ENCODE results near the gene PCYT1A.

The PCYT1A gene

DNA sequence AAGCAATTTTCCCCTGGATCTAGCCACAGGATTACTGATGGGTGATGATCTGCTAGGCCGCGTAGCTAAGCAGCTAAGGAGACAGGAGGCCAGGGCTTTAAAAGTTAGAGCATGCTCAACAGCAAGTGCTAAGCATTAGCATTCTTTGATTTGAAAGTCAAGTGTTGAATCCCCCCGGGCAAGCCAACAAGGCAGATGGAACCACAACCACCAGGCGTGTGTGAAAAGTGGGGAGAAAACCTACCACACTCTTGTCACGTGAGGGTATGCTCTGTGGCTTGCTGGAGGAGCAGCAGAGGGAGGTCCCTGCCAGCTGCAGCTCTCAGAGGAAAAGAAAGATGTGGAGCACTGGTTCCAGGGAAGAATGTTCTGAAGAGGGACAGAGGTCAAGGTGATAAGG lies 50.3 kb downstream of the PCYT1A start:
- no peak for DNase-seq (ENCODE audit: low read depth)

DNA sequence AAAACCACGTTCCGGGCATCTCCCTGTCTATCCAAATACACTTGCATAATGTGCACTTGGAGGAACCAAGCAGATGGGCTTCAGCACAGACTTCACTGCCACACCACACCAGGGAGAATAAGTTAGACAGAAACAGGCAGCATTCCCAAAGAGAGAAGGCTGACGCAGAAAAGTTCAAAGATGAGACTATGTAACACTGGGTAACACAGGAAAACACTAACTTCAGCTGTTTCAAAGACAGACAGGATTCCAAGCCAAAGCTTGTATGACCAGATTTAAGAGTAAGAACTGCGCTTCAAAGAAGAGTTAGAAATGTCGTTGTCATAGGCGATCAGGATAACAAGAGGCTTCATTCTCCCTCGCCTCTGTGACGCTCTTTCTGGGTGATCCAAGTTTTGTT lies 51.3 kb downstream of the PCYT1A start:
- DNase-seq (ENCODE audit: low read depth) = no peak

DNA sequence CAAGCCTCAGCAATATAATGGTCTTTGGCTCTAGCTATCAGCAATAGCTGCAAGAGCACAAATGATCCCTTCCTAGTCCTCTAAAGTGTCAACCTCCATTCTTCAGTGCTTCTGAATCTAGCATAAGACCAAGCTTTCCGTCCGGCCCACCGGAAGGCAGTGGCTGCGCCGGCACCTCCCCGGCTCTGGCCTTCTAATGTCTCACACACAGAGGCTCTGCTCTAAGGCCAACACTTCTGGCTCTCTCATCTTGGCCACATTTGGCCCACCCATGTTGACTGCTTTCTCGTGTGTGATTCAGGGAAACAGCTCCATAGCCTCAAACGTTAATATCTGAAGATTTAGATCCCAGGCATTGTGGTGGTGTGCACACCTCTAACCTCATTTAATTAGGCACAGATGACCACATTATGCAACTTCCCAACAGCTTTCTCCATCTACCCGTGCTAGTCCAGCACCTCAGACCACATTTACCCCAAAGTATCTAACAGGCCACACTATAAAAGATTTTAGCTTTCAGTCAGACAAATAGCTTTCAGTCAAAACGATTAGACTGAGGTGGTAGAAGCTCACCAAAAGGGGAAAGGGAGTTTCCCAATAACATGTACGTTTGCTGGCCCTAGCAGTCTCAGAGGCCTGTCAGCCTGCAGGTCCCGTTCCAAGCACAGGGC lies 51.9 kb downstream of the PCYT1A start:
- no peak for DNase-seq (ENCODE audit: low read depth)

DNA sequence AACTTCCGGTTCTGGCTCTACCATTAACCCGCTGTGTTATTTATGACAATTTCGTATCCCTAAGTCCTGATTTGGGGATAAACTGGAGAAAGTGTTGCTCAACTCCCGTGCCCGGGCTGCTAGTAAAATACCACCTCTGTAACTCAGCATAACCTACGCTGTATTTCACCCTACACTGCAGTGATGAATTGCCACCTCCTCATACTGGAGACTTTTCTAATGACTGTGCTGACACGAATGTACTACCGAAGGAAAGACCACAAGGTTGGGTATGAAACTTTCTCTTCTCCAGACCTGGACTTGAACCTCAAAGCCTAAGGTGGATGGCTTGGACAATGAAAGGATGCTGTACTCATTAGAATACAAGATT lies 54.7 kb downstream of the PCYT1A start:
- no peak for DNase-seq (ENCODE audit: low read depth)

DNA sequence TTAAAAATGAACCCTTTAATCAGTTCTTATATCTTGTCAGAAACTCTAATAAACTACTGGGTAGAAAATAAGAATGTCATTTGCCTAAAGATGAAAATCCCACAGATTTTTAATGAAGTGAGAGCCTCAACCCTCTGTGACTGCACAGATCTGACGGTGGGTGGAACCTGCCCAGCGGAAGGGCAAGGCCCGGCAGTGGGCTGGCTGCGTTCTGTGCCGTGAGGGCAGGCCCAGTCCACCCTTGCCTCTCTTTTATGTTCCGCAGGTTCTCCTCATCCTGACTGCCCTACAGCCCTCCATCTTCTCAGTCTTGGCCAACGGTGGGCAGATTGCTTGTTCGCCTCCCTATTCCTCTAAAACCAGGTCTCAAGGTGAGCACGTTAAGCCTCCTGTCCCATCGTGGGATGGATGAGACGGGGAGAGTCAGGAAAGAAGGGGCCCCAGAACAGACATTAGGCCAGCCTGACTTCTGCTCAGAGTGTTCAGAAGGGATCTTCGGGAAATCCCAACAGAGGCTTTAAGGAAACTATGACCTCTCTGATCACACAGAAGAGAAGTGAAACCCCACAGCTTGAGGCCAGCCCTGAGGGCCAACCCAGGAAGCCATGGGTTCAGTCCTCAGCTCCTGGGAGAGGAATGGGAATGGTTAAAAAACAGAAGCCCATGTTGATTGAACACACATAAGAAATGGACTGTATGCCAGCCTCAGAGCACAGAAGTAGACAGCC lies 55.2 kb downstream of the PCYT1A start:
- DNase-seq (ENCODE audit: low read depth) = no peak

DNA sequence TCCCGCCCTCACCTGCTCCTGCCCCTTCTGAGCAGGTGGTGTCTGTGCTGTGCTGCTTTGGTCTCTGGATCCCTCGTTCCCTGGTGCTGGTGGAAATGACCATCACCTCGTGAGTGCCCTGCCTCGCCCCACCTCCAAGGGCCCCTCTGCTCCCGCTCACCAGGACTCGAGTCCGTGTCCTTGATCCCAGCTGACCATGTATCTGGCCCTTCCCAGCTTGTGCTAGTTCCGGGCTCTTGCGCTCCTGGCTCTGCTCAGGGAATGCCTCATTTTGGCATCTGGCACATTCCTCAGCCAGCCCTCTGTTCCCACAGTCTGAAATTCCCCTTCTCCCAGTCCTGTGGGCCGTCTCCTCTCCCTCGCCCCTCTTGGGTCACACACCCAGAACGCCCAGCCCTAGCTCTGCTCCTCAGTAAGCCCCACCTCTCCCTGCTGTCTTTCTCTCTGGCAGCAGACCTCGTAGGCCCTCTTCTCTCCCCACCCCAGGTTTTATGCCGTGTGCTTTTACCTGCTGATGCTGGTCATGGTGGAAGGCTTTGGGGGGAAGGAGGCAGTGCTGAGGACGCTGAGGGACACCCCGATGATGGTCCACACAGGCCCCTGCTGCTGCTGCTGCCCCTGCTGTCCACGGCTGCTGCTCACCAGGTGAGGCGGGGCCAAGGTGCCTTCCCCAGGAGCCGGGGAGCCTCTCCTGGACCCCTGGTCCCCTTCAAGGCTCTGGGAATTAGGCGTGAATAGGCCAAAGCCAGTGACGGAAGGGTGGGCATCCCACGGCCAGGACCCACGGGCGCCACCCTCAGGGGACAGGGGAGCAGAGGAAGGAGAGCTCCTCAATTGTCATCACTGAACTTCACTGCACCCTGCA lies 59.7 kb downstream of the PCYT1A start:
- no peak for DNase-seq (ENCODE audit: low read depth)

DNA sequence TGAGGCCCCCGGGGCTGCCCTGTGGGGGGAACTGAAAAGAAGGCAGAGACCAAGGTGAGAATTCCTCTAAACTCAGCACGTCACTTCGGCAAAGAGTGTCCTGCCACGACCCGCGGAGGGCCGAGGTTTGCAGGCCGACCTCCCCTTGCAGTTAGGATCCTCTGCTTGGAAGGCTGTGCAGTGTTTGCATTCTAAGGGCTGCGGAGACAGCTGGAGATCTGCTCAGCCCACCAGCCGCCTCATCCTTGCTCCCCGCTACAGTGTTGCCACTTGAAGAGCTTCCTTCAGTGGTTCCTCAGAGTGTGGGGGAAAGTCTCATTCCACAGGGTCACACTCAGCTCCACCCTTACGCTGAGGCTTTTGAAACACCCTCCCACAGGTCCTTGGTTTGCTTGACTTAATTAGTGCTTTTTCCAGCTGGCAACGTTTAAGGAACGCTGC lies 60.4 kb downstream of the PCYT1A start:
- DNase-seq (ENCODE audit: low read depth) = no peak

DNA sequence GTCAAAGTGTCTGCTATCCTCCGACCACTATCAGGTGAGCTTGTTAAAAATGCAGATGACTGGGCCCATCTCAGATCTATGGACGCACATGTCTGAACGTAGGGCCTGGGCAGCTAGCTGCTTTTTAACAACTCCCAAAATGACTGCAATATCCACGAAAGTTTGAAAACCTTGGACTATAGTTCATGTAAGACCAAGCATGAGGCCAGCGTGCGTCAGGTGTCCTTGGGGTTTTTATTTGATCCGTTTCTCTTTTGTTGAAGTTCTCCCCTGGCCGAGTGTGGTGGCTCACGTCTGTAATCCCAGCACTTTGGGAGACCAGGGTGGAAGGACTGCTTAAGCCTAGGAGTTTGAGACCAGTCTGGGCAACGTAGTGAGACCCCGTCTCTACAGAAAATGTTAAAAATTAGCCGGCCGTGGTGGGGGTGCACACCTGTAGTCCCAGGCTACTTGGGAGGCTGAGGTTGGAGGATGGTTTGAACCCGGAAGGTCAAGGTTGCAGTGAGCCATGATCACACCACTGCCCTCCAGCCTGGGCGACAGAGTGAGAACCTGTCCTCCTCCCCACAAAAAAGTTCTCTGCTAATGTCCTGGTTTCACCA lies 61.7 kb downstream of the PCYT1A start:
- DNase-seq (ENCODE audit: low read depth) = no peak

DNA sequence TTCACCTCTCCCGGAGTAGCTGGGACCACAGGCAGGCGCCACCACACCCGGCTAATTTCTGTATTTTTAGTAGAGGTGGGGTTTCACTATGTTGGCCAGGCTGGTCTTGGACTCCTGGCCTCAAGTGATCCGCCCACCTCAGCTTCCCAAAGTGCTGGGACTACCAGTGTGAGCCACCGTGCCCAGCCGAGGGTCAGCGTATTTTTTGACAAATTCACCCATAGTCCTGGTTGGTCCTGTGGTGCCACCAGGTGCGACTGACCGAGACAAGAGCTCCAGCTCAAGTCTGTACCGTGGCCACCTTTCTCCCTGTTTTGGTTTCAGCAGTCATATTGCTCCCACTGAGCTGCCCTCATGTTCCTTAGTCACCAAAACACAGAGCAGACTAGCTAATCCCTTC lies 62.4 kb downstream of the PCYT1A start:
- no peak for DNase-seq (ENCODE audit: low read depth)

DNA sequence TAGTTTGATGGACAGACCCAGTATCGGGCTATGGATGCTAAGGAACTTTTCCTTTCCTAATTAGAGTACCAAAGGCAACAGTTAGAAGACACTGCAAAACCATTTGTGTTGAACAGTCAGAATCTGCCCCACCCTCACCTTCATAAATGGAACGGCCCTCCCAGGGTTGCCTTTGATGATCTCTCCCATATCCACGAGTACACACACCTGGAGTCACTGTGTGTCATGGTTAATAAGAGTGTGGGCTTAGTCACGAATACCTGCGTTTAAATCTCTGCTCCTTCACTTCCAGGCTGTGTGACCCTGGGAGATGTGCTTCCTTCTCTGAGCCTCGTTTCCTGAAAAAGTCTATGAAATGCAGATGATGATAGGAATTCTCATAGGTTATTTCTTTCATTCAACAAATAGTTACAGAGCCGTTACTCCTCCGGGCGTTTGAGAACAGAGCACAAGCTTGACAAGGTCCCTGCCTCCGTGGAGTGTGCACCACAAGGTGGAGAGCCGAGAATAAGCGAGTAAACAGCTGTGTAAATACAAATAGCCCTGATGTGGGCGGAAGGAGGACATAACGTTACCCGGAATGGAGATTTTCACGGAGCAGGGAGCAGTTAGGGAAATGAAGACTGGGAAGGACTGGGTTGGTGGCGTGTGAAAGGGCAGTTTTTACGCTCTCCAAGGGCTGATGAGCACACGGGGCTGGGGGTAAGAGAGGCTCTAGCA lies 64.5 kb downstream of the PCYT1A start:
- no peak for DNase-seq (ENCODE audit: low read depth)

DNA sequence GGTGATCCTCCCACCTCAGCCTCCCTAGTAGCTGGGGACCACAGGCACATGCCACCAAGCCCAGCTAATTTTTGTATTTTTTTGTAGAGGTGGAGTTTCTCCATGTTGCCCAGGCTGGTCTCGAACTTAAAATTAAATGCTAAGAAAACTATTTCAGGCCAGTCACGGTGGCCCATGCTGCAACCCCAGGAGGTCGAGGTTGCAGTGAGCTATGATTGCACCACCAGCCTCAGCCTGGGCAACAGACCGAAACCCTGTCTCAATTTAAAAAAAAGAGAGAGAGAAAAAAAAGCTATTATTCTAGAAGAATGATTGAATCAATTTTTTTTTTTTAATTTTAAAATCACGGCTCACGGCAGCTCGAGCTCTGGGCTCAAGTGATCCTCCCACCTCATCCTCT lies 66.5 kb downstream of the PCYT1A start:
- DNase-seq (ENCODE audit: low read depth) = no peak

DNA sequence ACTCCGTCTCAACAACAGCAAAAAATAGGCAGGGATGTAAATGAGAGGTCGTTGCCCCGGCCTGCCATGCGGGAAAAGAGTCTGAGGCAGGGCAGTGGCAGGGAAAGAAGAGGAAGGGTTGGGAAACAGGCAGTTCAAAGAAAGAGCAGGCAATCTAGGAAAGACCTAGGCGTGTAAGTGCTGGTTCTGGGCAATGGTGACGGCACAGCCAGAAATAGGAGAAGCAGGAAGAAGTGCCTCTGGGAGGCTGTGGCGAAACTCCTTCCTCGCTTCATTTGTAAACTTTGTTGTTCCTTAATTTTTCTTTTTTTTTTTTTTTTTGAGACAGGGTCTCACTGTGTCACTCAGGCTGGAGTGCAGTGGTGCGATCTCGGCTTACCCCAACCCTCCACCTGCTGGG lies 66.9 kb downstream of the PCYT1A start:
- no peak for DNase-seq (ENCODE audit: low read depth)

DNA sequence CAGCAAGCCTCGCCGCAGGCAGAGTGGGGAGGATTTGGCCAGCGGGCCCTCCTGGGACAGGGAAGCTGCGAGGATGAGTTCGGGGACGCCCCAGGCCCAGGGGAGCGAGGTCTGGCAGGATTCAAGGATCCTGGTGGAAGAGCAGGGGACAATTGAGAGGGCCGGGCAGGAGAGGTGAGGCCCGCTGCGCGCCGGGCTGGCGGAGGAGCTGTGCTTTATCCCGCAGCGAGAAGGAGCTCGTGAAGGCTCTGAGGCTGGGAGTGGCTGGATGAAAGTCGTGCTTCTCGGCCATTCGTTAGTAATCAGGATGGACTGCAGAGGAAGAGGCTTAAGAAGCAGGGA lies 67.6 kb downstream of the PCYT1A start:
- no peak for DNase-seq (ENCODE audit: low read depth)

DNA sequence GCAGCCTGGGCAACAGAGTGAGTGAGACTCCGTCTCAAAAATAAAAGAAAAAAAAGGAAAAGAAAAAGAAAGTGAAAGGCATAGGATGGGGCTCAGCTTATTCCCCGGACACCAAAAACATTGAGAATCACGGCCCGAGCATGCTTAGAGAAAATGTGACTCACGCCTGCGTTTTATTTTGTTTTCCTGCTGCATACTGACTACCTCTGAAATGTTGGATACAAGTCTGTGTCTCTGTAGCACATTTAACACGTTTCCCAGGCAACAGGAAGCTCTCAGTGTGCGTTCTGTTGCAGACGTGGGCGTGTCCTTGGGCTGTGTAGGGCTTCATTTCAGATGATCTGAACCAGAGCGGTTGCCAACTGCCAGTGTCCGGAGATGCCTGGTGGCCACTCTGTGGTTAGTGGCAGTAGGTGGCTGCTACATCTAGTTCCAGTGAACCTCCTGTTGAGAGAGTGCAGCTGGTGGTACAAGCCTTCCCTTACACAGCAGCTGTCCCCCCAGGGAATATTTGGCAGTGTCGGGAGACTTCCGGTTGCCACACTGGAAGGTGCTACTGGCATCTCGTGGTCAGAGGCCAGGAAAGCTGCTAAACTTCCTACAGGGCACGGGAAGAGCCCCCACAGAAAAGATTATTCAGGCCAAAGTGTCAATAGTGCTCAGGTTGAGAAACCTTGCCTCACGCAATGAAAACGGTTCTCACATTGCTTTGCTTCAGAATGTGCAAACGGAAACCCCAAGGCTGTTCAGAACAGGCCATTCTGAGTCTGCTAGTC lies 68.1 kb downstream of the PCYT1A start:
- no peak for DNase-seq (ENCODE audit: low read depth)

DNA sequence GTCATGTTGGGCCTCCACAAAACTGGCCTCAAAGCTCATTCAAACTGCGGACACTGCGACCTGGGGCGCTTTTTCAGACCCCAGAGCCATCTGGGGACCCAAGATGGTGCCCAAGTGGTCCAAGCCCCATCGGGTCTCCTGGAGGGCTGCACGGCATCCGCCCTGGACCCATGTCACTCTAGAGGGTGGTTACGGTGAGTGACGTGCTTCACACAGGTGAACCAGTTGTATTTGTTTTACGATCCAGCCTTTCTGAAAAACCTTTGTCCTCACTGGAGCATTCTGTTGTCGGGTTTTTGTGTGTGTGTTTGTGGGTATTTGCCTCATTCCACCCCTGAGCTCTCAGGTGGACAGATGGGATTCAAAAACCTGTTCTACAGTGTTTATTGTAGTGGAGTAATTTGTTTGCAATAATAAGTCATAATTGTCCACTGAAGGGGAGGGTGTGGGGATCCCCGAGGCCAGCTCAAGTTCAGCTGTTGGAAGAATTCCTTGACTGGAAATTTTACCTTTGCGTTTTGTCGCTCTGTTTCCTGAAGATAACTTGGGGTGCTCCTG lies 69.3 kb downstream of the PCYT1A start:
- DNase-seq (ENCODE audit: low read depth) = no peak

DNA sequence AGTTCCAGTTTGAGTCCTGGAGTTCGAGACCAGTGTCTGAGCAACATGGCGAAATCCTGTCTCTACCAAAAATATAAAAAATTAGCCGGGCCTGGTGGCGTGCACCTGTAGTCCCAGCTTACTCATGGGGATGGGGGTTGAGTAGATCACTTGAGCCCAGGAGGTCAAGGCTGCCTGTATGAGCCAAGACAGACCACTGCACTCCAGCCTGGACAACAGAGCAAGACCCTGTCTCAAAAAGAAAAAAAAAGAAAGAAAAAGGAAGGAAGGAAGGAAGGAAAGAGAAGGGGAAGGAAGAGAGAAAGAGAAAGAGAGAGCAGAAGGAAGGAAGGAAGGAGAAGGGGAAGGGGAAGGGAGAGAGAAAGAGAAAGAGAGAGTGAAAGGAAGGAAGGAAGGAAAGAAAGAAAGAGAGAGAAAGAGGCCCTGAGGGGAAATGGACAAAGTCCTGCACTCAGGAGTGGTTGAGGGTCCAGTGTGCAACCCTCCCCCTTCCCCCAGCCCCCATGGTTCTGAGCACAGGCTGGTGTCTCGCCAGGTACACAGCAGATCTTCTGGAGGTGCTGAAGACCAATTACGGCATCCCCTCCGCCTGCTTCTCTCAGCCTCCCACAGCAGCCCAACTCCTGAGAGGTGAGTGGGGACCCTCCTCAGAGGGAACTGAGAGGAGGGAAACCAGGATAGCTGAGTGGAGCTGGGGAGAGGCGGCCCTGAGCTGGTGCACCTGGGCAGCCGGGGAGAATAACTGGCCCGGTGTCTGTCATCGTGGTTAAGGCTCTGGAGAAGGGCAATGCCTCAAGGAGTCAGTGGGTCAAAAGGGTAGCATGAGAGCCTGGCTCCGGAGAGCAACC lies 70.0 kb downstream of the PCYT1A start:
- DNase-seq (ENCODE audit: low read depth) = no peak

DNA sequence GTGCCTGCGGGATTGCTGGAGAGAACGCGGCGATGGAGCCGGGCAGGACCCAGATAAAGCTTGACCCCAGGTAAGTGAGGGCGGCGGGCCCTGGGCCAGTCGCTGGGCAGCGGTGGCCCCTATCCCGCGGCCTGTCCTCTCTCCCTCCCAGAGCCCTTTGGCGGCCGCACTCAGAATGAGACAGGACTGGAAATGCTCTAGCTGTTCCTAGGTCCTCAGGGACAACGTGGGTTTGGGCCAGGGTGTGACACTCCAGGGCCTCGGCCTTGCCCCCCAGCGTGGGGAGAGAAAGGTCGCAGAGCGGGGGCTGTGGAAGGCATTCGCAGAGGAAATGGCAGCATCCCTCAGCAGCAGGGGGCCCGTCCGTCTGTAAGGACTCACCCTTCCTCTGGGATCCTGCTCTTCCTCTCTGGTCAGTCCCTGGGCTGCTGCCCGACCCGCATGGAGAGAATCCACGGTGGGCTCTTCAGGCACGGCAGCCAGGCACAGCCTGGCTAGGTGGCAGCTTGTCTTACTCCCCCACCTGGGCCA lies 70.8 kb downstream of the PCYT1A start:
- no peak for DNase-seq (ENCODE audit: low read depth)

DNA sequence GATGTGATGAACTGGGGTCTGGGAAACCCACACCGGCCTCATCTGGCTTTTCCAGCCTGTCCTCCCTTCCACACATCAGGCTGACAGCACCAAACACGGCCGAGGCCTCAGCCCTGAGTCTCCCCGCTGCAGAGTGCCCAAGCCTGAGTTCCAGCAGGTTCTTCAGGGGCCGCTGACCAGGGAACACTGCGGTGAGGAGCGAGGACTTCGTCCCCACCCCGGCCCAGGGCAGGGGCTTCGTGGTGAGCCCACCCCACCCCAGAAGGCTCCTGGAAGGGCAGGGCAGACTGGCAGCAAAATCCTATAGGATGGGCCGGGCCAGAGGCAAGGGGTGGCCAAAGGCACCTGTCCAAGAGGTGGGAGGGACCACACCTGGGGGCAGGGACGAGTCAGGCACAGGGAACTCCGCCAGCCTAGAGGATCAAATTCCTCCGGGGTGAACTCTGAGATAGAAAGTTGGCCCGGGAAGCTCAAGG lies 71.4 kb downstream of the PCYT1A start, which contains the start of gene SLC51A:
Gene SLC51A, plus strand, starts transcription at position 446 of the 476 bp plus-strand sequence. CDS start 179 bp downstream, outside the sequence.
- DNase-seq (ENCODE audit: low read depth) = no peak

DNA sequence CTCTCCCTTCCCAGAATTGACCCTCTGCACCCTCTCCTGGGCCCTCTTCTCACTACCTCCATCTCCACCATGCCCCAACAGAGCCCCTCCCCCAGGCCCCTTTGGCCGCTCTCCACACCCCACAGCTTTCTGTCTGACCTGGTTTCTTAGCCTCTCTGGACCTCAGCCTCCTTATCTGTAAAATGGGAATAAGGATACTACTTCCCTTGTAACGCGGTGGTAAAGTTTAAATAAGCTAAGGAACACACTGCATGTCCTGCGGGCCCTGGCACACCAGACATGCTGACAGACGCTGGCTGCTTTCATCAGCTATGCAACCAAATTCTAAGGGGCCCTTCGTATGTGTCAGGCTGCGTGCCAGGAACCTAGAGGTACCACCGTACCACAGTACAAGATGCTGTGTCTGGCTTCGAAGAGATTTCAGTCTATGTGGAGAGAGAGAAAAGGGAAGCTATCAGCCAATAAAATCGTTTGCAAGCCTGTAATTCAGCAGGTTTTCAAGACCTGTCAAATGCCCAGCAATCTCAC lies 72.0 kb downstream of the PCYT1A start:
- DNase-seq (ENCODE audit: low read depth) = no peak

Data from stimulated activated CD8-positive, alpha-beta memory T cell treated with anti-CD3 and anti-CD28 coated beads, Interleukin-15, amount 100 ng/mL, for 24 hours (primary cell).